GM21423 (cell line): ENCODE data around the gene SRSF2.
A peak's percentile ranks its signal among the peaks of the same experiment; 100 is the strongest.
"Not testable (repeated sequence)": the region's sequence is repeated elsewhere in the genome, so short reads cannot be mapped to it uniquely, and the experiment has no call there.

Experiments used
- ATAC-seq: cut with Tn5 transposase; IDR thresholded peaks from one replicate; pipeline ENCODE4 v1.9.1; 2021; ENCODE audit warnings: mild to moderate bottlenecking, moderate library complexity; ENCODE audit not compliant: unreplicated experiment

SRSF2 gene

GRCh38 chr17:76739568-76740115 lies 2.5 kb upstream of the SRSF2 start:
- not testable (repeated sequence) for ATAC-seq

GRCh38 chr17:76738468-76738850 lies 1.3 kb upstream of the SRSF2 start:
- no peak for ATAC-seq

- ATAC-seq: peak; percentile 51
Observed at GRCh38 chr17:76737676-76738467, 741 bp upstream of the SRSF2 start, which contains the start of gene MFSD11. TSS of gene MFSD11 (plus strand) at chr17:76738119. CDS start at chr17:76738353, 234 bp downstream.

GRCh38 chr17:76736349-76737081 lies 616 bp downstream of the SRSF2 start:
- ATAC-seq: peak; percentile 15

GRCh38 chr17:76735586-76736348 lies 1.4 kb downstream of the SRSF2 start:
- no peak for ATAC-seq

- ATAC-seq: no peak
Observed at GRCh38 chr17:76735006-76735405, 2.1 kb downstream of the SRSF2 start.

GRCh38 chr17:76734080-76734840 lies 2.9 kb downstream of the SRSF2 start:
- no peak for ATAC-seq

- ATAC-seq: no peak
Observed at GRCh38 chr17:76733618-76733957, 3.5 kb downstream of the SRSF2 start.

- ATAC-seq: no peak
Observed at GRCh38 chr17:76732734-76733617, 4.2 kb downstream of the SRSF2 start.

GRCh38 chr17:76731800-76732733 lies 5.1 kb downstream of the SRSF2 start:
- not testable (repeated sequence) for ATAC-seq

- ATAC-seq: no peak
Observed at GRCh38 chr17:76727745-76728456, 9.2 kb downstream of the SRSF2 start.

GRCh38 chr17:76726776-76727718 lies 10.1 kb downstream of the SRSF2 start, which contains the start of gene METTL23:
TSS of gene METTL23 (plus strand) at chr17:76726839. CDS start at chr17:76729711, 2,872 bp downstream.
- peak; percentile 48 for ATAC-seq

- peak; percentile 63 for ATAC-seq
Observed at GRCh38 chr17:76726231-76726775, 10.8 kb downstream of the SRSF2 start, which contains the start of gene JMJD6. TSS of gene JMJD6 (minus strand) at chr17:76726606. CDS start at chr17:76726475, 131 bp downstream.

- ATAC-seq: peak; percentile 20
Observed at GRCh38 chr17:76725580-76726230, 11.4 kb downstream of the SRSF2 start.

GRCh38 chr17:76723812-76724211 lies 13.3 kb downstream of the SRSF2 start:
- no peak for ATAC-seq

GRCh38 chr17:76722977-76723376 lies 14.2 kb downstream of the SRSF2 start:
- not testable (repeated sequence) for ATAC-seq
